IPS DF 4.7 (cell line): ENCODE results near the gene KLHL29.

ENCODE experiments used
- DNase-seq: peaks from one replicate; pipeline ENCODE4 v3.0.0-alpha.2; 2013; ENCODE audit warnings: low spot score; ENCODE audit errors: extremely low read depth

KLHL29 gene

GRCh38 chr2:23509596-23510292 lies 124.8 kb downstream of the KLHL29 start:
- no peak for DNase-seq

- no peak for DNase-seq
Observed at GRCh38 chr2:23510471-23510870, 125.5 kb downstream of the KLHL29 start.

- DNase-seq: no peak
Observed at GRCh38 chr2:23512778-23513177, 127.8 kb downstream of the KLHL29 start.

- DNase-seq: no peak
Observed at GRCh38 chr2:23513245-23513871, 128.4 kb downstream of the KLHL29 start.

GRCh38 chr2:23513872-23514793 lies 129.2 kb downstream of the KLHL29 start:
- DNase-seq: no peak

- no peak for DNase-seq
Observed at GRCh38 chr2:23516520-23517256, 131.7 kb downstream of the KLHL29 start.

- DNase-seq: no peak
Observed at GRCh38 chr2:23518481-23519333, 133.7 kb downstream of the KLHL29 start.

GRCh38 chr2:23519334-23519651 lies 134.3 kb downstream of the KLHL29 start:
- no peak for DNase-seq

- no peak for DNase-seq
Observed at GRCh38 chr2:23520256-23520655, 135.3 kb downstream of the KLHL29 start.

- DNase-seq: no peak
Observed at GRCh38 chr2:23521060-23521459, 136.1 kb downstream of the KLHL29 start.

GRCh38 chr2:23522726-23523372 lies 137.9 kb downstream of the KLHL29 start:
- no peak for DNase-seq

GRCh38 chr2:23523373-23524260 lies 138.6 kb downstream of the KLHL29 start:
- no peak for DNase-seq

GRCh38 chr2:23524261-23524706 lies 139.3 kb downstream of the KLHL29 start:
- DNase-seq: no peak

- no peak for DNase-seq
Observed at GRCh38 chr2:23525137-23525765, 140.3 kb downstream of the KLHL29 start.

- no peak for DNase-seq
Observed at GRCh38 chr2:23526114-23526513, 141.1 kb downstream of the KLHL29 start.

GRCh38 chr2:23526835-23527790 lies 142.1 kb downstream of the KLHL29 start:
- no peak for DNase-seq

GRCh38 chr2:23528171-23528570 lies 143.2 kb downstream of the KLHL29 start:
- DNase-seq: no peak
